ENCODE measurements around the gene VIM. TPM values are rescaled to one million over a fixed set of nuclear protein-coding genes. Genes with fewer than 3 reads are reported as not detected.
A peak's percentile ranks its signal among the peaks of the same experiment; 100 is the strongest.

The VIM gene
- polyA plus RNA-seq, 4 donors = 21.2 to 531 (median 258) TPM

- no peaks in the 10 kb centered on the region for H3K9me3 ChIP-seq (ENCODE audit: control insufficient read depth in 2 of 2, insufficient read depth in 1 of 2, low read depth in 1 of 2, low read length in 1 of 2)
- DNase-seq (no peak), FAIRE-seq (peak; percentile 53)
- no peaks in the 10 kb centered on the region for H3K27me3 ChIP-seq (ENCODE audit: control insufficient read depth in 3 of 3, insufficient read depth in 3 of 3, low read length in 3 of 3)
- H3K27ac ChIP-seq (ENCODE audit: low read depth in 1 of 3, low read length in 2 of 3) = no peak overlapping the region
- H3K4me1 ChIP-seq (ENCODE audit: control insufficient read depth in 3 of 3, insufficient read depth in 2 of 3, low read depth in 1 of 3, low read length in 2 of 3) = peaks cover 0 to 5% (median 0%) of the 10 kb centered on the region in 3 donors
- no peaks in the 10 kb centered on the region for H3K36me3 ChIP-seq (ENCODE audit: control insufficient read depth in 3 of 3, insufficient read depth in 2 of 3, low read depth in 1 of 3, low read length in 3 of 3)
- no peak overlapping the region for H3K4me3 ChIP-seq (ENCODE audit: low read depth in 1 of 3, low read length in 3 of 3)
- 74 to 84% (median 82%) methylated on average over 2 of the region's 2 CpGs for WGBS, 3 donors
Observed at GRCh38 chr10:17213646-17214349, 14.2 kb upstream of the VIM start.

- H3K4me3 ChIP-seq (ENCODE audit: low read depth in 1 of 3, low read length in 3 of 3) = no peak overlapping the region
- H3K27me3 ChIP-seq (ENCODE audit: control insufficient read depth in 3 of 3, insufficient read depth in 3 of 3, low read length in 3 of 3) = no peaks in the 10 kb centered on the region
- DNase-seq = no peak
- peaks cover 0 to 5% (median 0%) of the 10 kb centered on the region in 3 donors for H3K4me1 ChIP-seq (ENCODE audit: control insufficient read depth in 3 of 3, insufficient read depth in 2 of 3, low read depth in 1 of 3, low read length in 2 of 3)
- no peaks in the 10 kb centered on the region for H3K9me3 ChIP-seq (ENCODE audit: control insufficient read depth in 2 of 2, insufficient read depth in 1 of 2, low read depth in 1 of 2, low read length in 1 of 2)
- WGBS, 3 donors = 81 to 90% (median 90%) methylated on average over 2 of the region's 2 CpGs
- no peak for FAIRE-seq
- no peak overlapping the region for H3K27ac ChIP-seq (ENCODE audit: low read depth in 1 of 3, low read length in 2 of 3)
- H3K36me3 ChIP-seq (ENCODE audit: control insufficient read depth in 3 of 3, insufficient read depth in 2 of 3, low read depth in 1 of 3, low read length in 3 of 3) = no peaks in the 10 kb centered on the region
Observed at GRCh38 chr10:17214526-17214925, 13.5 kb upstream of the VIM start.

GRCh38 chr10:17214971-17215781, 12.9 kb upstream of the VIM start:
- 73 to 81% (median 80%) methylated on average over 9 of the region's 9 CpGs for WGBS, 3 donors
- Histone ChIP-seq H3K27ac (ENCODE audit: low read depth in 1 of 3, low read length in 2 of 3) (peak overlapping the region in 1 of 3 donors; percentile 76), H3K27me3 (ENCODE audit: control insufficient read depth in 3 of 3, insufficient read depth in 3 of 3, low read length in 3 of 3) (no peaks in the 10 kb centered on the region), H3K9me3 (ENCODE audit: control insufficient read depth in 2 of 2, insufficient read depth in 1 of 2, low read depth in 1 of 2, low read length in 1 of 2) (no peaks in the 10 kb centered on the region), H3K4me1 (ENCODE audit: control insufficient read depth in 3 of 3, insufficient read depth in 2 of 3, low read depth in 1 of 3, low read length in 2 of 3) (peaks cover 0 to 5% (median 0%) of the 10 kb centered on the region in 3 donors), H3K36me3 (ENCODE audit: control insufficient read depth in 3 of 3, insufficient read depth in 2 of 3, low read depth in 1 of 3, low read length in 3 of 3) (no peaks in the 10 kb centered on the region), H3K4me3 (ENCODE audit: low read depth in 1 of 3, low read length in 3 of 3) (no peak overlapping the region)
- FAIRE-seq (no peak), DNase-seq (no peak)

GRCh38 chr10:17215782-17216122, 12.3 kb upstream of the VIM start:
- Histone ChIP-seq H3K9me3 (ENCODE audit: control insufficient read depth in 2 of 2, insufficient read depth in 1 of 2, low read depth in 1 of 2, low read length in 1 of 2) (no peaks in the 10 kb centered on the region), H3K36me3 (ENCODE audit: control insufficient read depth in 3 of 3, insufficient read depth in 2 of 3, low read depth in 1 of 3, low read length in 3 of 3) (no peaks in the 10 kb centered on the region), H3K4me3 (ENCODE audit: low read depth in 1 of 3, low read length in 3 of 3) (no peak overlapping the region), H3K27ac (ENCODE audit: low read depth in 1 of 3, low read length in 2 of 3) (no peak overlapping the region), H3K27me3 (ENCODE audit: control insufficient read depth in 3 of 3, insufficient read depth in 3 of 3, low read length in 3 of 3) (no peaks in the 10 kb centered on the region), H3K4me1 (ENCODE audit: control insufficient read depth in 3 of 3, insufficient read depth in 2 of 3, low read depth in 1 of 3, low read length in 2 of 3) (peaks cover 0 to 5% (median 0%) of the 10 kb centered on the region in 3 donors)
- no peak for DNase-seq
- no peak for FAIRE-seq
- WGBS, 3 donors = 94 to 97% (median 96%) methylated on average over 2 of the region's 2 CpGs

- no peaks in the 10 kb centered on the region for H3K9me3 ChIP-seq (ENCODE audit: control insufficient read depth in 2 of 2, insufficient read depth in 1 of 2, low read depth in 1 of 2, low read length in 1 of 2)
- WGBS, 3 donors = 79 to 90% (median 87%) methylated on average over 5 of the region's 5 CpGs
- H3K4me3 ChIP-seq (ENCODE audit: low read depth in 1 of 3, low read length in 3 of 3) = no peak overlapping the region
- FAIRE-seq (no peak), DNase-seq (peak; percentile 24 to 53)
- no peaks in the 10 kb centered on the region for H3K36me3 ChIP-seq (ENCODE audit: control insufficient read depth in 3 of 3, insufficient read depth in 2 of 3, low read depth in 1 of 3, low read length in 3 of 3)
- H3K27me3 ChIP-seq (ENCODE audit: control insufficient read depth in 3 of 3, insufficient read depth in 3 of 3, low read length in 3 of 3) = no peaks in the 10 kb centered on the region
- H3K4me1 ChIP-seq (ENCODE audit: control insufficient read depth in 3 of 3, insufficient read depth in 2 of 3, low read depth in 1 of 3, low read length in 2 of 3) = peaks cover 0 to 5% (median 0%) of the 10 kb centered on the region in 3 donors
- peak overlapping the region; percentile 16 to 95 (median 40) for H3K27ac ChIP-seq (ENCODE audit: low read depth in 1 of 3, low read length in 2 of 3)
Observed at GRCh38 chr10:17216217-17216900, 11.7 kb upstream of the VIM start.

- WGBS, 3 donors = 86 to 89% (median 88%) methylated on average over 6 of the region's 6 CpGs
- no peak for DNase-seq
- peak overlapping the region in 2 of 3 donors; percentile 16 to 95 for H3K27ac ChIP-seq (ENCODE audit: low read depth in 1 of 3, low read length in 2 of 3)
- H3K4me1 ChIP-seq (ENCODE audit: control insufficient read depth in 3 of 3, insufficient read depth in 2 of 3, low read depth in 1 of 3, low read length in 2 of 3) = peaks cover 0 to 5% (median 0%) of the 10 kb centered on the region in 3 donors
- no peaks in the 10 kb centered on the region for H3K36me3 ChIP-seq (ENCODE audit: control insufficient read depth in 3 of 3, insufficient read depth in 2 of 3, low read depth in 1 of 3, low read length in 3 of 3)
- FAIRE-seq = no peak
- H3K9me3 ChIP-seq (ENCODE audit: control insufficient read depth in 2 of 2, insufficient read depth in 1 of 2, low read depth in 1 of 2, low read length in 1 of 2) = no peaks in the 10 kb centered on the region
- H3K4me3 ChIP-seq (ENCODE audit: low read depth in 1 of 3, low read length in 3 of 3) = no peak overlapping the region
- H3K27me3 ChIP-seq (ENCODE audit: control insufficient read depth in 3 of 3, insufficient read depth in 3 of 3, low read length in 3 of 3) = no peaks in the 10 kb centered on the region
Observed at GRCh38 chr10:17216901-17217395, 11.1 kb upstream of the VIM start.

GRCh38 chr10:17217631-17218232, 10.3 kb upstream of the VIM start:
- Histone ChIP-seq H3K27ac (ENCODE audit: low read depth in 1 of 3, low read length in 2 of 3) (no peak overlapping the region), H3K4me1 (ENCODE audit: control insufficient read depth in 3 of 3, insufficient read depth in 2 of 3, low read depth in 1 of 3, low read length in 2 of 3) (peaks cover 0 to 5% (median 0%) of the 10 kb centered on the region in 3 donors), H3K4me3 (ENCODE audit: low read depth in 1 of 3, low read length in 3 of 3) (no peak overlapping the region), H3K27me3 (ENCODE audit: control insufficient read depth in 3 of 3, insufficient read depth in 3 of 3, low read length in 3 of 3) (no peaks in the 10 kb centered on the region), H3K36me3 (ENCODE audit: control insufficient read depth in 3 of 3, insufficient read depth in 2 of 3, low read depth in 1 of 3, low read length in 3 of 3) (no peaks in the 10 kb centered on the region), H3K9me3 (ENCODE audit: control insufficient read depth in 2 of 2, insufficient read depth in 1 of 2, low read depth in 1 of 2, low read length in 1 of 2) (no peaks in the 10 kb centered on the region)
- WGBS, 3 donors = 94 to 100% (median 100%) methylated on average over 1 of the region's 1 CpG
- DNase-seq = no peak
- no peak for FAIRE-seq

GRCh38 chr10:17219024-17219423, 9.0 kb upstream of the VIM start:
- H3K27ac ChIP-seq (ENCODE audit: low read depth in 1 of 3, low read length in 2 of 3) = no peak overlapping the region
- FAIRE-seq (no peak), DNase-seq (no peak)
- H3K4me1 ChIP-seq (ENCODE audit: control insufficient read depth in 3 of 3, insufficient read depth in 2 of 3, low read depth in 1 of 3, low read length in 2 of 3) = peaks cover 0 to 5% (median 0%) of the 10 kb centered on the region in 3 donors
- H3K36me3 ChIP-seq (ENCODE audit: control insufficient read depth in 3 of 3, insufficient read depth in 2 of 3, low read depth in 1 of 3, low read length in 3 of 3) = no peaks in the 10 kb centered on the region
- WGBS, 3 donors = 86 to 89% (median 88%) methylated on average over 2 of the region's 2 CpGs
- H3K27me3 ChIP-seq (ENCODE audit: control insufficient read depth in 3 of 3, insufficient read depth in 3 of 3, low read length in 3 of 3) = no peaks in the 10 kb centered on the region
- H3K9me3 ChIP-seq (ENCODE audit: control insufficient read depth in 2 of 2, insufficient read depth in 1 of 2, low read depth in 1 of 2, low read length in 1 of 2) = no peaks in the 10 kb centered on the region
- no peak overlapping the region for H3K4me3 ChIP-seq (ENCODE audit: low read depth in 1 of 3, low read length in 3 of 3)

All from small intestine (tissue), 7 donors.